ENCODE measurements around the gene TYMP. TPM values are rescaled to one million over a fixed set of nuclear protein-coding genes. Genes with fewer than 3 reads are reported as not detected.

TYMP gene
- total RNA-seq, 3 donors from 2014 or later (not counting 1 experiment from before 2014, with no cell fraction given) = 17.7 to 44.6 (median 32.4) TPM

DNA sequence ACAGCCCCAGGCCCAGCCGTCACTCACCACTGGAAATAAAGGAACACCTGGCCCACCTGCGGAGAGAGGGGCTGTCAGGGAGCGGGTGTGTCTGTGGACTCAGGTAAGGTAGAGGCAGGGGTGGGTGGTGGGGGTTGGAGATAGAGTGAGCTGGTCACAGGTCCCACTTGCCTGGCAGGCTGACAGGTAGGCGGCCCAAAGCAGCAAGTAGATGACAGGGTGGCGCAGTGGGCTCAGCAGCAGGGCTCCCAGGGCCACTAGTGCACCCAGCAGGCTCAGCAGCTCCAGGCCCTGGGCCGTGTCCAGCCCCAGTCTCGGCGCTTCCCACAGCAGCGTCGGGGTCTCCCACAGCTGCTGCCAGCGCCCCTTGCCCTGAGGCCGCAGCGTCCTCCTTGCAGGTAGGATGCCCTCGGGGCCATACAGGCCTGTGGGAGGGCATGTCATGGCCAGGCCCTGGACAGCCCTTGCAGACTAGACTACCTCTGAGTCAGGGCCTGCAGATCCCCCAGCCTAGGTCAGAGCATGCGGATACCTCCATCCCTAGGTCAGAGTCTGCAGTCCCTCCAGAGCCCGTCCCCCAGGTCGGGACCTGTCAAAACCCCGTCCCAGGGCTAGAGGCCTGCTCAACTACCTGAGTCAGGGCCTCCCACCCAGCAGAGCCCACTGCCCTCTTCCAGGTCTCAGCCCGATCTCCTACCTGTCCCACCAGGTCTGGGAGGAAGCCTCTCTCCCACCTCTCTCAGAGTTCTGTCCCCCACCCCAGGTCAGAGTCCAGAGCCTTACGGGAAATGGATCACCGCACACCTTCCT, 23.0 kb downstream of the TYMP start:
- Histone ChIP-seq H3K27ac (ENCODE audit: low read length) (peak overlapping the region; percentile 84), H3K4me1 (ENCODE audit: control insufficient read depth, insufficient read depth, low read length) (peaks cover 26% of the 10 kb centered on the region), H3K36me3 (ENCODE audit: control insufficient read depth, insufficient read depth, low read length) (peaks cover 26% of the 10 kb centered on the region), H3K4me3 (ENCODE audit: low read length) (peak overlapping the region; percentile 76), H3K27me3 (ENCODE audit: control insufficient read depth, insufficient read depth, low read length) (no peaks in the 10 kb centered on the region), H3K9me3 (ENCODE audit: control insufficient read depth, insufficient read depth, low read length) (no peaks in the 10 kb centered on the region)
- ATAC-seq (no peak), DNase-seq (peak in 1 of 2 donors; percentile 29)
- WGBS (ENCODE audit: insufficient coverage) = 54% methylated on average over 20 of the region's 21 CpGs
- intact Hi-C loops (cut with micrococcal nuclease) = loop anchor here (5.0 kb wide), 3 partner anchors 35 to 75 kb away; partner anchors contain the start of genes CHKB and SYCE3
- TF ChIP-seq, protein P1, sequence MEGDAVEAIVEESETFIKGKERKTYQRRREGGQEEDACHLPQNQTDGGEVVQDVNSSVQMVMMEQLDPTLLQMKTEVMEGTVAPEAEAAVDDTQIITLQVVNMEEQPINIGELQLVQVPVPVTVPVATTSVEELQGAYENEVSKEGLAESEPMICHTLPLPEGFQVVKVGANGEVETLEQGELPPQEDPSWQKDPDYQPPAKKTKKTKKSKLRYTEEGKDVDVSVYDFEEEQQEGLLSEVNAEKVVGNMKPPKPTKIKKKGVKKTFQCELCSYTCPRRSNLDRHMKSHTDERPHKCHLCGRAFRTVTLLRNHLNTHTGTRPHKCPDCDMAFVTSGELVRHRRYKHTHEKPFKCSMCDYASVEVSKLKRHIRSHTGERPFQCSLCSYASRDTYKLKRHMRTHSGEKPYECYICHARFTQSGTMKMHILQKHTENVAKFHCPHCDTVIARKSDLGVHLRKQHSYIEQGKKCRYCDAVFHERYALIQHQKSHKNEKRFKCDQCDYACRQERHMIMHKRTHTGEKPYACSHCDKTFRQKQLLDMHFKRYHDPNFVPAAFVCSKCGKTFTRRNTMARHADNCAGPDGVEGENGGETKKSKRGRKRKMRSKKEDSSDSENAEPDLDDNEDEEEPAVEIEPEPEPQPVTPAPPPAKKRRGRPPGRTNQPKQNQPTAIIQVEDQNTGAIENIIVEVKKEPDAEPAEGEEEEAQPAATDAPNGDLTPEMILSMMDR (IDR thresholded peaks at IDR 0.05) = no peak
- no peaks in the 10 kb centered on the region for H3K27me3 Mint-ChIP-seq (ENCODE audit: low read depth in 2 of 2)
- peaks cover 11 to 31% of the 10 kb centered on the region in 2 donors for H3K4me1 Mint-ChIP-seq
- H3K27ac Mint-ChIP-seq = peak overlapping the region; percentile 90 to 96
- no peaks in the 10 kb centered on the region for H3K9me3 Mint-ChIP-seq
- peak overlapping the region; percentile 88 for H3K4me3 Mint-ChIP-seq
- no peaks in the 10 kb centered on the region for H3K36me3 Mint-ChIP-seq

DNA sequence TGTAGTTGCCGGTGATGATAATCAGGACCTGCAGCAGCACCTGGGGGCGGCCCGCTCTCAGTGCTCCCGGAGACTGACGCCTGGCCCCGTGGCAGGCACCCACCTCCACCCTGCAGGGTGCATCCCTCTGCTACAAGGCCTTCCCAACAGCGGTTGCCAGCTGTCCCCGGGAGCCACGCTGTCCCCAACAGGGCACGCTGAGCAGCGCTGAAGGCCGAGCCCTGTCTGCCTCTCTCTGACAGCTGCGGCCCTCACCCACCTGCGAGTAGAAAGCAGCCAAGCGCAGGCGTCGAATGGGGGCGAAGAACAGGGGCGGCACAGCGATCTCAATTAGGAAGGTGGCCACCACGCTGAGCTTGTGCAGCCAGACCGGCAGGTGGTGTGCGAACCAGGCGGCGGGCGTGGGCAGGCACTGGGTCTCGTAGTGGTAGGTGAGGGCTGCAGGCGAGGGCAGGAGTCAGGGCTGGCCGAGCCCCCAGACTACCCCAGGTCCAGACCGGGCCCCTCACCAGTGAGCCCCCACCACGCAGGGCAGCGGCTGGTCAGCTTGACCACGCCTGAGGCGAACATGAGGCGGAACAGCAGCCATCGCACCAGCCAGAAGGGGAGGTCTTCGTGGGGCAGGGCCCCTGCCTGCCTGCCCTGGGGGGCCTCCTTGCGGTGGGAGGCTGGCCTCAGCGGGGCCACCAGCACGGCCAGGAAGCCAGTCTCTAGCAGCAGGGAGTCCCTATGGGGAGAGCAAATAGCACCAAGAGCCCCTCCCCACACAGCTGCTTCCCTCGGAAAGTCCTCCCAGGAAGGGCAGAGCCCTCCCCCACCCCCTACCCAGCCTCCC, 23.8 kb downstream of the TYMP start:
- no peak overlapping the region for H3K4me3 ChIP-seq (ENCODE audit: low read length)
- TF ChIP-seq, protein P1 (IDR thresholded peaks at IDR 0.05) = no peak
- Mint-ChIP-seq H3K4me1 (peaks cover 11 to 31% of the 10 kb centered on the region in 2 donors), H3K27ac (no peak overlapping the region), H3K4me3 (peak overlapping the region; percentile 42), H3K9me3 (no peaks in the 10 kb centered on the region), H3K27me3 (ENCODE audit: low read depth in 2 of 2) (no peaks in the 10 kb centered on the region), H3K36me3 (no peaks in the 10 kb centered on the region)
- H3K36me3 ChIP-seq (ENCODE audit: control insufficient read depth, insufficient read depth, low read length) = peaks cover 26% of the 10 kb centered on the region
- H3K4me1 ChIP-seq (ENCODE audit: control insufficient read depth, insufficient read depth, low read length) = peaks cover 26% of the 10 kb centered on the region
- 96% methylated on average over 41 of the region's 41 CpGs for WGBS (ENCODE audit: insufficient coverage)
- no peaks in the 10 kb centered on the region for H3K9me3 ChIP-seq (ENCODE audit: control insufficient read depth, insufficient read depth, low read length)
- no peak overlapping the region for H3K27ac ChIP-seq (ENCODE audit: low read length)
- no peak for DNase-seq
- ATAC-seq = no peak
- intact Hi-C loops (cut with micrococcal nuclease) = loop anchor here (5.0 kb wide), 3 partner anchors 34 to 76 kb away; partner anchors contain the start of genes CHKB and SYCE3
- H3K27me3 ChIP-seq (ENCODE audit: control insufficient read depth, insufficient read depth, low read length) = no peaks in the 10 kb centered on the region

- Histone ChIP-seq H3K36me3 (ENCODE audit: control insufficient read depth, insufficient read depth, low read length) (peaks cover 26% of the 10 kb centered on the region), H3K27me3 (ENCODE audit: control insufficient read depth, insufficient read depth, low read length) (no peaks in the 10 kb centered on the region), H3K4me3 (ENCODE audit: low read length) (no peak overlapping the region), H3K27ac (ENCODE audit: low read length) (no peak overlapping the region), H3K9me3 (ENCODE audit: control insufficient read depth, insufficient read depth, low read length) (no peaks in the 10 kb centered on the region), H3K4me1 (ENCODE audit: control insufficient read depth, insufficient read depth, low read length) (peaks cover 26% of the 10 kb centered on the region)
- no peaks in the 10 kb centered on the region for H3K36me3 Mint-ChIP-seq
- peaks cover 11 to 31% of the 10 kb centered on the region in 2 donors for H3K4me1 Mint-ChIP-seq
- no peaks in the 10 kb centered on the region for H3K27me3 Mint-ChIP-seq (ENCODE audit: low read depth in 2 of 2)
- 98% methylated on average over 14 of the region's 14 CpGs for WGBS (ENCODE audit: insufficient coverage)
- no peaks in the 10 kb centered on the region for H3K9me3 Mint-ChIP-seq
- no peak for DNase-seq
- intact Hi-C loops (cut with micrococcal nuclease) = loop anchor here (5.0 kb wide), 3 partner anchors 33 to 77 kb away; partner anchors contain the start of genes CHKB and SYCE3
- ATAC-seq = no peak
- H3K27ac Mint-ChIP-seq = no peak overlapping the region
- H3K4me3 Mint-ChIP-seq = no peak overlapping the region
- TF ChIP-seq, protein P1 (IDR thresholded peaks at IDR 0.05) = no peak
Measured at GRCh38 chr22:50505276-50505775, 24.5 kb downstream of the TYMP start.

Measured in natural killer cell (primary cell).